Activated CD4-positive, alpha-beta T cell treated with anti-CD3 and anti-CD28 coated beads, Interleukin-2, amount 50 U/mL, for 48 hours (primary cell): ENCODE data around the gene ACOT7.

Experiments
- DNase-seq, 2 experiments: peaks; one replicate each; pipeline ENCODE4 v3.0.0-alpha.2; 2020

Gene ACOT7

GRCh38 chr1:6262555-6263420, 130.8 kb downstream of the ACOT7 start:
- DNase-seq = no peak

GRCh38 chr1:6261615-6261995, 132.0 kb downstream of the ACOT7 start:
- no peak for DNase-seq

GRCh38 chr1:6260961-6261614, 132.5 kb downstream of the ACOT7 start, which contains the start of gene GPR153:
GPR153 (minus strand) TSS chr1:6261098; CDS start chr1:6254905, 6,193 bp downstream.
- DNase-seq = peak; percentile 56 to 58

GRCh38 chr1:6260433-6260934, 133.1 kb downstream of the ACOT7 start:
- no peak for DNase-seq

- peak; percentile 69 to 76 for DNase-seq
These were observed 133.8 kb downstream of the ACOT7 start for GRCh38 chr1:6259491-6260362.

GRCh38 chr1:6258675-6259074, 134.9 kb downstream of the ACOT7 start:
- no peak for DNase-seq

GRCh38 chr1:6257541-6258069, 136.0 kb downstream of the ACOT7 start:
- no peak for DNase-seq

- no peak for DNase-seq
These were observed 136.9 kb downstream of the ACOT7 start for GRCh38 chr1:6256645-6257044.

- no peak for DNase-seq
These were observed 138.9 kb downstream of the ACOT7 start for GRCh38 chr1:6254691-6255090.

- DNase-seq = no peak
These were observed 140.2 kb downstream of the ACOT7 start for GRCh38 chr1:6253380-6253779.

- DNase-seq = no peak
These were observed 141.2 kb downstream of the ACOT7 start for GRCh38 chr1:6252374-6252710.

GRCh38 chr1:6251681-6252373, 141.7 kb downstream of the ACOT7 start:
- no peak for DNase-seq

- DNase-seq = no peak
These were observed 142.3 kb downstream of the ACOT7 start for GRCh38 chr1:6251233-6251632.

- DNase-seq = peak in 1 of 2 experiments; percentile 3
These were observed 143.6 kb downstream of the ACOT7 start for GRCh38 chr1:6249739-6250689.

- DNase-seq = no peak
These were observed 144.4 kb downstream of the ACOT7 start for GRCh38 chr1:6248932-6249738.

GRCh38 chr1:6248161-6248776, 145.3 kb downstream of the ACOT7 start:
- no peak for DNase-seq

GRCh38 chr1:6247651-6248050, 145.9 kb downstream of the ACOT7 start:
- no peak for DNase-seq

- DNase-seq = peak; percentile 82 to 86
These were observed 146.8 kb downstream of the ACOT7 start for GRCh38 chr1:6246497-6247467.
